ENCODE data around the gene ACSS3. TPM values are rescaled to one million over a fixed set of nuclear protein-coding genes. Genes with fewer than 3 reads are reported as not detected.

Gene ACSS3
- total and polyA plus RNA-seq, 2 donors (not counting 1 experiment from before 2014, with no cell fraction given), result not detected

- Histone ChIP-seq H3K36me3 (replicated peaks in 1 of 2; ENCODE audit: control extremely low read depth in 1 of 2, control insufficient read depth in 1 of 2, extremely low read depth in 1 of 2, insufficient read depth in 2 of 2, low read length in 1 of 2) (no peaks in the 10 kb centered on the region), H3K4me3 (ENCODE audit: control extremely low read depth in 1 of 5, extremely low read depth in 1 of 5, insufficient read depth in 1 of 5, low read depth in 2 of 5, low read length in 4 of 5) (no peak overlapping the region), H3K4me1 (ENCODE audit: control insufficient read depth in 2 of 2, insufficient read depth in 2 of 2, low read length in 2 of 2) (no peaks in the 10 kb centered on the region), H3K9me3 (ENCODE audit: control extremely low read depth in 1 of 3, control insufficient read depth in 2 of 3, insufficient read depth in 1 of 3, low read length in 2 of 3) (peaks cover 0 to 12% (median 0%) of the 10 kb centered on the region in 3 donors), H3K27ac (ENCODE audit: low read length in 2 of 2) (no peak overlapping the region), H3K4me2 (replicated peaks; ENCODE audit: low read depth, low read length, poor library complexity, severe bottlenecking) (no peak overlapping the region), H3K27me3 (replicated peaks in 1 of 4; ENCODE audit: control extremely low read depth in 1 of 4, control insufficient read depth in 3 of 4, insufficient read depth in 4 of 4, low read length in 3 of 4) (peaks cover 0 to 7% (median 0%) of the 10 kb centered on the region in 4 experiments), H2AFZ (ENCODE audit: insufficient read depth, low read depth, low read length, poor library complexity, severe bottlenecking) (no peak overlapping the region), H3K9ac (ENCODE audit: low read length) (no peak overlapping the region), H3K79me2 (ENCODE audit: control insufficient read depth, insufficient read depth, low read length) (no peaks in the 10 kb centered on the region), H4K20me1 (ENCODE audit: control insufficient read depth, insufficient read depth, low read length, poor library complexity, severe bottlenecking) (no peaks in the 10 kb centered on the region)
- ChIA-PET POLR2A (no interaction called here), CTCF (no interaction called here)
- TF ChIP-seq EZH2 (IDR thresholded peaks at IDR 0.05; ENCODE audit: borderline replicate concordance, insufficient read depth, low read depth, low read length, poor library complexity, severe bottlenecking) (no peak), CTCF (IDR thresholded peaks at IDR 0.05) (no peak)
- Mint-ChIP-seq H3K4me1 (no peaks in the 10 kb centered on the region), H3K27me3 (peaks cover 10% of the 10 kb centered on the region), H3K27ac (no peak overlapping the region), H3K4me3 (no peak overlapping the region), H3K9me3 (ENCODE audit: insufficient read depth) (peaks cover 6% of the 10 kb centered on the region)
- no CpG with 5 or more reads among the region's 1 CpG for WGBS (ENCODE audit: insufficient coverage)
- DNase-seq (no peak), ATAC-seq (ENCODE audit: low read depth) (no peak)
- intact Hi-C loops (cut with micrococcal nuclease), result no loop called here
These were observed 3.8 kb downstream of the ACSS3 start for GRCh38 chr12:81081726-81082125.

DNA sequence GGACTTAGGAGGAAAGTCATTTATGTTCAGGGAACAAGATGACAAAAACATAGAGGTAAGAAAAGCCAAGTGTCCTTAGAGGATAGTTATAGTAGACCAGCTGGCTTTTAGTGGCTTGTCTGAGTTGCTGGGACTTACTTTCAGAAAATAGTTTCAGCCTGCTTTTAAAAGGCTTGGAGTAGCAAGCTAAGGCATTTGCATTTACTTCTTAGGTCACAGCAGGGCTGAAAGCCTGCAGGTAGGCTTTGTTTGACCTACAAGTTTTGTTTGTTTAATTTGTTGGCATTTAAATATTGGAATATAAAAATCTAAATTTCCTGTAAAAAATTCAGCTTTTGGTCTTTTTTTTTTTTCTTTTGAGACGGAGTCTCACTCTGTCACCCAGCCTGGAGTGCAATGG lies 5.1 kb downstream of the ACSS3 start:
- CTCF ChIA-PET, result no interaction called here
- no CpG with 5 or more reads among the region's 1 CpG for WGBS (ENCODE audit: insufficient coverage)

More for the DNA sequence above, 5.1 kb downstream of the ACSS3 start:
- Histone ChIP-seq H4K20me1 (ENCODE audit: control insufficient read depth, insufficient read depth, low read length, poor library complexity, severe bottlenecking) (no peaks in the 10 kb centered on the region), H3K27me3 (replicated peaks in 1 of 4; ENCODE audit: control extremely low read depth in 1 of 4, control insufficient read depth in 3 of 4, insufficient read depth in 4 of 4, low read length in 3 of 4) (peaks cover 0 to 4% (median 0%) of the 10 kb centered on the region in 4 experiments), H3K9me3 (ENCODE audit: control extremely low read depth in 1 of 3, control insufficient read depth in 2 of 3, insufficient read depth in 1 of 3, low read length in 2 of 3) (peaks cover 0 to 4% (median 0%) of the 10 kb centered on the region in 3 donors), H3K9ac (ENCODE audit: low read length) (no peak overlapping the region), H2AFZ (ENCODE audit: insufficient read depth, low read depth, low read length, poor library complexity, severe bottlenecking) (no peak overlapping the region), H3K27ac (ENCODE audit: low read length in 2 of 2) (no peak overlapping the region), H3K79me2 (ENCODE audit: control insufficient read depth, insufficient read depth, low read length) (no peaks in the 10 kb centered on the region), H3K36me3 (replicated peaks in 1 of 2; ENCODE audit: control extremely low read depth in 1 of 2, control insufficient read depth in 1 of 2, extremely low read depth in 1 of 2, insufficient read depth in 2 of 2, low read length in 1 of 2) (no peaks in the 10 kb centered on the region), H3K4me3 (ENCODE audit: control extremely low read depth in 1 of 5, extremely low read depth in 1 of 5, insufficient read depth in 1 of 5, low read depth in 2 of 5, low read length in 4 of 5) (no peak overlapping the region), H3K4me2 (replicated peaks; ENCODE audit: low read depth, low read length, poor library complexity, severe bottlenecking) (no peak overlapping the region), H3K4me1 (ENCODE audit: control insufficient read depth in 2 of 2, insufficient read depth in 2 of 2, low read length in 2 of 2) (no peaks in the 10 kb centered on the region)
- ATAC-seq (ENCODE audit: low read depth) (no peak), DNase-seq (no peak)
- Mint-ChIP-seq H3K4me1 (no peaks in the 10 kb centered on the region), H3K27me3 (peaks cover 4% of the 10 kb centered on the region), H3K4me3 (no peak overlapping the region), H3K27ac (no peak overlapping the region), H3K9me3 (ENCODE audit: insufficient read depth) (peaks cover 6% of the 10 kb centered on the region)
- TF ChIP-seq CTCF (IDR thresholded peaks at IDR 0.05) (no peak), EZH2 (IDR thresholded peaks at IDR 0.05; ENCODE audit: borderline replicate concordance, insufficient read depth, low read depth, low read length, poor library complexity, severe bottlenecking) (no peak)
- POLR2A ChIA-PET, result no interaction called here
- intact Hi-C loops (cut with micrococcal nuclease), result no loop called here
